GM12878 (cell line): ENCODE measurements around the gene CNNM4. TPM values are rescaled to one million over a fixed set of nuclear protein-coding genes. Genes with fewer than 3 reads are reported as not detected.

Experiments used
- ATAC-seq: fragments of 200-7000 bp; cut with Tn5 transposase; 3 replicates; pipeline ENCODE4 v1.9.1; 2020; ENCODE audit warnings: mild to moderate bottlenecking, moderate library complexity
- BruUV-seq: library from RNA; stranded (reverse); fragments of 400-500 nt; replicated peaks from 2 replicates; lab custom pipeline; 2021; lab: Mats Ljungman, UMichigan
- CTCF ChIA-PET: fragments of 300-600 bp; sonication (Branson Sonifier 250); formaldehyde crosslinking; extraction: SDS; loops from one replicate; lab custom pipeline; 2021; ENCODE audit warnings: inconsistent platforms; lab: Yijun Ruan, JAX
- POLR2A ChIA-PET: fragments of 350-600 bp; formaldehyde crosslinking; extraction: SDS; loops from one replicate; lab custom pipeline; 2021; ENCODE audit warnings: inconsistent platforms; lab: Charles Lee
- RAD21 ChIA-PET: fragments of 300-600 bp; sonication (Branson Sonifier 250); formaldehyde crosslinking; loops from one replicate; lab custom pipeline; 2023; ENCODE audit warnings: antibody characterized with exemption; ENCODE audit not compliant: unreplicated experiment; lab: Charles Lee
- SMC1A ChIA-PET: fragments of 300-600 bp; sonication (Branson Sonifier 250); formaldehyde crosslinking; loops from one replicate; lab custom pipeline; 2023; ENCODE audit not compliant: unreplicated experiment, uncharacterized antibody; lab: Charles Lee
- DNase-seq: peaks from one replicate; pipeline ENCODE4 v3.0.0-alpha.2; 2011; ENCODE audit warnings: low read depth, low spot score
- FAIRE-seq: peaks from 3 replicates; lab custom pipeline; 2011; peaks lifted over from hg19 to GRCh38; lab: Jason Lieb, UNC
- H2AFZ ChIP-seq: 2 replicates; pipeline ENCODE4 v1.6.0; 2011; ENCODE audit warnings: low read depth, low read length, control low read depth; ENCODE audit not compliant: control insufficient read depth
- H3K27ac ChIP-seq: 2 replicates; pipeline ENCODE4 v1.5.1; 2011; ENCODE audit warnings: control low read depth; ENCODE audit not compliant: control insufficient read depth, insufficient read depth
- H3K27me3 ChIP-seq, 2 experiments: replicated peaks in 1 of 2; 2 replicates each; pipeline versions ENCODE4 v1.6.0 to v1.6.1; 2011; ENCODE audit warnings: low read length in 1 of 2; ENCODE audit not compliant: control insufficient read depth in 2 of 2, insufficient read depth in 2 of 2
- H3K36me3 ChIP-seq, 2 experiments: 2 replicates each; pipeline ENCODE4 v1.5.1; 2011; ENCODE audit warnings: low read length in 1 of 2; ENCODE audit not compliant: control insufficient read depth in 2 of 2, insufficient read depth in 2 of 2
- H3K4me1 ChIP-seq: 2 replicates; pipeline ENCODE4 v1.6.1; 2011; ENCODE audit warnings: mild to moderate bottlenecking, low read length, moderate library complexity, mixed read lengths; ENCODE audit not compliant: control insufficient read depth, insufficient read depth
- H3K4me2 ChIP-seq: 2 replicates; pipeline ENCODE4 v1.6.0; 2011; ENCODE audit warnings: control low read depth; ENCODE audit not compliant: control insufficient read depth, insufficient read depth
- H3K4me3 ChIP-seq: fragments of 200-600 bp; sonication (generic); 2 replicates; pipeline ENCODE4 v1.5.1; 2016
- H3K79me2 ChIP-seq: 2 replicates; pipeline ENCODE4 v1.6.0; 2011; ENCODE audit warnings: low read length; ENCODE audit not compliant: control insufficient read depth, insufficient read depth
- H3K9ac ChIP-seq: 2 replicates; pipeline ENCODE4 v1.8.0; 2011; ENCODE audit warnings: low read length, control low read depth, mixed read lengths; ENCODE audit not compliant: control insufficient read depth, insufficient read depth
- H3K9me3 ChIP-seq: replicated peaks from 3 replicates; pipeline ENCODE4 v1.5.1; 2011; ENCODE audit warnings: mild to moderate bottlenecking, low read length; ENCODE audit not compliant: control insufficient read depth, insufficient read depth
- H4K20me1 ChIP-seq: 2 replicates; pipeline ENCODE4 v1.6.0; 2011; ENCODE audit not compliant: control insufficient read depth, insufficient read depth
- BRCA1 ChIP-seq: IDR thresholded peaks from 2 replicates; pipeline ENCODE4 v1.6.1; 2011; ENCODE audit warnings: low read depth, low read length, improper control_type of control experiment
- FOS ChIP-seq: IDR thresholded peaks from 3 replicates; pipeline ENCODE4 v1.6.1; 2011; ENCODE audit warnings: borderline replicate concordance; ENCODE audit not compliant: insufficient read length; ENCODE audit errors: extremely low read depth
- SMAD5 ChIP-seq: IDR thresholded peaks from 2 replicates; pipeline ENCODE4 v1.6.1; 2016; ENCODE audit warnings: antibody characterized with exemption, low read depth
- SUZ12 ChIP-seq: fragments of 200-600 bp; sonication (generic); IDR thresholded peaks from one replicate; pipeline ENCODE4 v1.6.1; 2018; ENCODE audit warnings: antibody characterized with exemption, mild to moderate bottlenecking; ENCODE audit not compliant: unreplicated experiment
- WGBS: methylation state at CpG from one replicate; pipeline ENCODE4 v1.1.6; 2016; ENCODE audit warnings: low lambda C conversion rate; ENCODE audit not compliant: insufficient replicate concordance, insufficient coverage; ENCODE audit errors: missing lambda C conversion rate; 5-methylcytosine and 5-hydroxymethylcytosine counted together
- in situ Hi-C: fragments of 300-500 bp; cut with MboI; formaldehyde crosslinking; loops from 9 replicates; pipeline ENCODE4 v1.14.3; 2018; ENCODE audit warnings: mixed read lengths
- intact Hi-C: fragments of 100-400 bp; cut with micrococcal nuclease; formaldehyde crosslinking; loops from one replicate; pipeline ENCODE4 v1.14.2; 2022; ENCODE audit not compliant: unreplicated experiment
- polyA plus RNA-seq, 11 experiments: library from polyadenylated mRNA; depleted of rRNA in 4 of 11; unstranded in 6 of 11; stranded (reverse) in 5 of 11; fragments of >200 nt; fragmentation: Nextera tagmentation in 4 of 11; fragmentation: Illumina TruSeq in 1 of 11; extraction: Ambion mirVana in 4 of 11; extraction: Trizol in 1 of 11; gene quantifications; 1 replicate in 1 of 11; 2 replicates in 10 of 11; pipeline versions ENCODE4 v1.2.1 to v1.2.3, GENCODE V29; 2011 to 2016; ENCODE audit warnings: inconsistent platforms in 2 of 11, missing spikeins in 2 of 11, low read depth in 1 of 11
- total RNA-seq, 4 experiments: library from RNA; depleted of rRNA in 3 of 4; stranded (reverse); fragments of >200 nt in 3 of 4; fragmentation: Illumina TruSeq in 1 of 4; extraction: Trizol in 1 of 4; gene quantifications; 2 replicates each; pipeline versions ENCODE4 v1.2.1 to v1.2.3, GENCODE V29; 2013 to 2021
- TF ChIP-seq, protein P1 (sequence below): IDR thresholded peaks from 2 replicates; pipeline ENCODE4 v1.6.1; 2012; ENCODE audit warnings: low read length, inconsistent platforms

The CNNM4 gene
- total and polyA plus RNA-seq, 10 of the 15 experiments (the other 5 are each of a cell fraction or from before 2014, with no cell fraction given) = 2.4 to 13.8 (median 8.1) TPM

DNA sequence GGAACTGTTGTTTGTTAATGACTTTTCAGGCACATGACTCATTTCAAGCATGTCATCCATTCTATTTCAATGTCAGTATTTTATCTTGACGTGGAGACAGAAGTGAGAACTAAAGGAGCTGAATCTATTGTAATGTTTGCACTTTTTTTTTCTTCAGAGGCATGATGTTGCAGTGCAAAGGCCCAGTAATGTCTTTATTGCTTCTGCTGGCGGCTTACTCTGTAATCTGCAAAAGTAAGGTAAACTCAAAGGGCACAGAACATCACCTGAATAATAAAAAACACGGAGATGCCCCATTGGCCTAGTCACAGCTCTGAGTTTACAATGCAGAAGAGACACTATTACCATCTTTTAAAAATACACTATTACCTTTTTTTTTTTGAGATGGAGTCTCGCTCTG is 53.0 kb downstream of the CNNM4 start:
- TF ChIP-seq SMAD5 (no peak), FOS (no peak), SUZ12 (no peak), BRCA1 (no peak)
- TF ChIP-seq, protein P1, sequence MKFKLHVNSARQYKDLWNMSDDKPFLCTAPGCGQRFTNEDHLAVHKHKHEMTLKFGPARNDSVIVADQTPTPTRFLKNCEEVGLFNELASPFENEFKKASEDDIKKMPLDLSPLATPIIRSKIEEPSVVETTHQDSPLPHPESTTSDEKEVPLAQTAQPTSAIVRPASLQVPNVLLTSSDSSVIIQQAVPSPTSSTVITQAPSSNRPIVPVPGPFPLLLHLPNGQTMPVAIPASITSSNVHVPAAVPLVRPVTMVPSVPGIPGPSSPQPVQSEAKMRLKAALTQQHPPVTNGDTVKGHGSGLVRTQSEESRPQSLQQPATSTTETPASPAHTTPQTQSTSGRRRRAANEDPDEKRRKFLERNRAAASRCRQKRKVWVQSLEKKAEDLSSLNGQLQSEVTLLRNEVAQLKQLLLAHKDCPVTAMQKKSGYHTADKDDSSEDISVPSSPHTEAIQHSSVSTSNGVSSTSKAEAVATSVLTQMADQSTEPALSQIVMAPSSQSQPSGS = no peak
- TF ChIP-seq, all 136 proteins: peak for 0
- Histone ChIP-seq H3K9me3 (no peaks in the 10 kb centered on the region), H3K79me2 (peaks cover 17% of the 10 kb centered on the region), H3K27me3 (no peaks in the 10 kb centered on the region), H3K9ac (no peak overlapping the region), H3K36me3 (peaks cover 2 to 4% of the 10 kb centered on the region in 2 experiments; a peak in 3 of 4 replicates), H4K20me1 (peaks cover 2% of the 10 kb centered on the region; the same call in 1 of the 2 replicates), H3K4me3 (no peak overlapping the region), H3K27ac (no peak overlapping the region), H3K4me2 (no peak overlapping the region), H2AFZ (no peak overlapping the region), H3K4me1 (peaks cover 11% of the 10 kb centered on the region)
- ATAC-seq (no peak), DNase-seq (no peak), FAIRE-seq (no peak)
- WGBS = 74% methylated on average over 4 of the region's 4 CpGs
- intact Hi-C loops (no loop called here), in situ Hi-C loops (no loop called here)
- POLR2A ChIA-PET = no interaction called here
- BruUV-seq = no TSS peak
- RAD21 ChIA-PET = interaction anchor here (0.8 to 1.4 kb wide), 2 partner anchors 44 to 50 kb away, joined by 3 to 4 read pairs; partner anchors contain the start of gene ANKRD39
- SMC1A ChIA-PET = interaction anchor here (0.7 to 1.2 kb wide), 3 partner anchors 13 to 50 kb away, joined by 3 to 4 read pairs (median 4); no protein-coding TSS in a partner anchor
- CTCF ChIA-PET = interaction anchor here (0.8 to 2.7 kb wide), 2 partner anchors 10 to 149 kb away, joined by 3 to 12 read pairs; no protein-coding TSS in a partner anchor
